Measurements from ENCODE around the gene TMEM209. TPM values are rescaled to one million over a fixed set of nuclear protein-coding genes. Genes with fewer than 3 reads are reported as not detected.
"Not testable (repeated sequence)": the region's sequence is repeated elsewhere in the genome, so short reads cannot be mapped to it uniquely, and the experiment has no call there.

Gene TMEM209
- 9.2 TPM for total RNA-seq
- long read RNA-seq, partial matches to known transcripts = 1 of 4 reads
- long read RNA-seq, other reads (novel, unspliced or antisense) = 1 of 4 reads

DNA sequence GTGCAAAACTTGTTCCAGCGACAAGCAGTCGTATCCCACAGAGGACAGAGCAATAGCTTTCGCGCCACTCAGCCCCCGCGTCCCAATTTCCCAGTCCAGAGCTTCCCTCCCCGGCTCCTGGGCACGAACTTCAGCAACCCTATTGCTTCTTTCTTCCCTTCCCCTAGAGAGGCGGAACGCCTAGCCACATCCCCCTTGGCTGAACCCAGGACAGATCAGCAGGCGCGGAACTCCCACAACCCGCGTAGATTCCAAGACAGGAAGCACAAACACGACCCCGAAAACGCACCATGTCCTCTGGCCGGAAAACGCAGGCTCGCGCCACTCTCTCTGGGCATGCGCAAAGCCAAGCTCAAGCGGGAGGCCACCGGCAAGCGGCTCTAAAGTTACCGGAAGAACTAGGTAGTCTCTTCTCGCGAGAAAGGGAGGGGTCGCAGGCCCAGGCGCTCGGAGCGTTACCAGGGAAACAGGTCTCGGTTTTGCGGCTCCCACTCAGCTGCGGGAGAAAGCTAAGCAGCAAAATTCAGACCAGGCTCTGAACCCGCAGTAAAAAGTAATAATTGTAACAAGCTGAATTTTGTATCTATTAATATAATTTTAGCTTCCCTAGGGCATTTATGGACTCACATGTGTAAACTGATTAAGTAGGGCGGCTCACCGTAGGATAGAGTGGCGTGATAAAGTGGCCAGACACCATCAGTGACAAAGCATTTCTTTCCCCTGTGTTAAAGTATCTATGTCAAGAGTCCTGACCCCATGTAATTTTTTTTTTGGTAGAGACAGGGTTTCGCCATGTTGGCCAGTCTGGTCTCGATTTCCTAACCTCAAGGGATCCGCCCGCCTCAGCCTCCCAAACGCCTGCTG, at the start of gene TMEM209:
TMEM209 (minus strand) TSS at position 323 of the 864 bp plus-strand sequence; CDS start at position 292, 31 bp downstream.
- ATAC-seq = peak; percentile 100
- peak; percentile 95 for DNase-seq
- intact Hi-C loops (cut with micrococcal nuclease) = no loop called here

DNA sequence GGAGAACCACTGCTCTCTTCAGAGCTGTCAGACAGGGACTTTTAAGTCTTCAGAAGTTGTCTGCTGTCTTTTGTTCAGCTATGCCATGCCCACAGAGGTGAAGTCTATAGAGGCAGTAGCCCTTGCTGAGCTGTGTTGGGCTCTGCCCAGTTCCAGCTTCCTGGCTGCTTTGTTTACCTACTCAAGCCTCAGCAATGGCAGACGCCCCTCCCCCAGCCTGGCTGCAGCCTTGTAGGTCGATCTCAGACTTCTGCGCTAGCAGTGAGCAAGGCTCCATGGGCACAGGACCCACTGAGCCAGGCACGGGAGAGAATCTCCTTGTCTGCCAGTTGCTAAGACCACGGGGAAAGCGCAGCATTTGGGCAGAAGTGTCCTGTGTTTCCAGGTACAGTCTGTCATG, 49.3 kb upstream of the TMEM209 start:
- DNase-seq = no peak

DNA sequence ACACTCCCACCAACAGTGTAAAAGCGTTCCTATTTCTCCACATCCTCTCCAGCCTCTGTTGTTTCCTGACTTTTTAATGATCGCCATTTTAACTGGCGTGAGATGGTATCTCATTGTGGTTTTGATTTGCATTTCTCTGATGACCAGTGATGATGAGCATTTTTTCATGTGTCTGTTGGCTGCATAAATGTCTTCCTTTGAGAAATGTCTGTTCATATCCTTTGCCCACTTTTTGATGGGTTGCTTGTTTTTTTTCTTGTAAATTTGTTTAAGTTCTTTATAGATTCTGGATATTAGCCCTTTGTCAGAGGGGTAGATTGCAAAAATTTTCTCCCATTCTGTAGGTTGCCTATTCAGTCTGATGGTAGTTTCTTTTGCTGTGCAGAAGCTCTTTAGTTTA, 44.4 kb upstream of the TMEM209 start:
- ATAC-seq; DNase-seq; intact Hi-C loops (cut with micrococcal nuclease): not testable (repeated sequence)

More for the DNA sequence above, 49.3 kb upstream of the TMEM209 start:
- intact Hi-C loops (cut with micrococcal nuclease) = no loop called here
- no peak for ATAC-seq

DNA sequence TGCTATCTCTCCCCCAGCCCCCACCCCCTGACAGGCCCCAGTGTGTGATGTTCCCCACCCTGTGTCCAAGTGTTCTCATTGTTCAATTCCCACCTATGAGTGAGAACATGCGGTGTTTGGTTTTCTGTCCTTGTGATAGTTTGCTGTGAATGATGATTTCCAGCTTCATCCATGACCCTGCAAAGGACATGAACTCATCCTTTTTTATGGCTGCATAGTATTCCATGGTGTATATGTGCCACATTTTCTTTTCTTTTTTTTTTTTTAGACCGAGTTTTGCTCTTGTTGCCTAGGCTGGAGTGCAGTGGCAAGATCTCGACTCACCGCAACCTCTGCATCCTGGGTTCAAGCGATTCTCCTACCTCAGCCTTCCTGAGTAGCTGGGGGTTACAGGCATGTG, 43.6 kb upstream of the TMEM209 start:
- ATAC-seq; DNase-seq; intact Hi-C loops (cut with micrococcal nuclease): not testable (repeated sequence)

DNA sequence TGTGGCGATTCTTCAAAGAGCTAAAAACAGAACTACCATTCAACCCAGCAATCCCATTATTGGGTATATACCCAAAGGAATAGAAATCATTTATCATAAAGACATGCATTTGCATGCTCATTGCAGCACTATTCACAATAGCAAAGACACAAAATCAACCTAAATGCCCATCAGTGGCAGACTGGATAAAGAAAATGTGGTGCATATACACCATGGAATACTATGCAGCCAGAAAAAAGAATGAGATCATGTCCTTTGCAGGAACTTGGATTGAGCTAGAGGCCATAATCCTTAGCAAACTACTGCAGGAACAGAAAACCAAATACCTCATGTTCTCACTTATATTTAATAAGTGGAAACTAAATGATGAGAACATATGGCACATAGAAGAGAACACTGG, 41.3 kb upstream of the TMEM209 start:
- intact Hi-C loops (cut with micrococcal nuclease); DNase-seq; ATAC-seq: not testable (repeated sequence)

DNA sequence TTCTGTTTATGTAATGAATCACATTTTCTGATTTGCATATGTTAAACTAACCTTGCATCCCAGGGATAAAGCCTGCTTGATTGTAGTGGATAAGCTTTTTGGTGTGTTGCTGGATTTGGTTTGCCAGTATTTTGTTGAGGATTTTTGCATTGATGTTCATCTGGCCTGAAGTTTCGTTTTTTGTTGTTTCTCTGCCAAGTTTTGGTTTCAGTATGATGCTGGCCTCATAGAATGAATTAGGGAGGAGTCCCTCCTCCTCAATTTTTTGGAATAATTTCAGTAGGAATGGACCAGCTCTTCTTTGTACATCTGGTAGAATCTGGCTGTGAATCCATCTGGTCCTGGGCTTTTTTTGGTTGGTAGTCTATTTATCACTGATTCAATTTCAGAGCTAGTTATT, 38.3 kb upstream of the TMEM209 start:
- DNase-seq; ATAC-seq; intact Hi-C loops (cut with micrococcal nuclease): not testable (repeated sequence)

DNA sequence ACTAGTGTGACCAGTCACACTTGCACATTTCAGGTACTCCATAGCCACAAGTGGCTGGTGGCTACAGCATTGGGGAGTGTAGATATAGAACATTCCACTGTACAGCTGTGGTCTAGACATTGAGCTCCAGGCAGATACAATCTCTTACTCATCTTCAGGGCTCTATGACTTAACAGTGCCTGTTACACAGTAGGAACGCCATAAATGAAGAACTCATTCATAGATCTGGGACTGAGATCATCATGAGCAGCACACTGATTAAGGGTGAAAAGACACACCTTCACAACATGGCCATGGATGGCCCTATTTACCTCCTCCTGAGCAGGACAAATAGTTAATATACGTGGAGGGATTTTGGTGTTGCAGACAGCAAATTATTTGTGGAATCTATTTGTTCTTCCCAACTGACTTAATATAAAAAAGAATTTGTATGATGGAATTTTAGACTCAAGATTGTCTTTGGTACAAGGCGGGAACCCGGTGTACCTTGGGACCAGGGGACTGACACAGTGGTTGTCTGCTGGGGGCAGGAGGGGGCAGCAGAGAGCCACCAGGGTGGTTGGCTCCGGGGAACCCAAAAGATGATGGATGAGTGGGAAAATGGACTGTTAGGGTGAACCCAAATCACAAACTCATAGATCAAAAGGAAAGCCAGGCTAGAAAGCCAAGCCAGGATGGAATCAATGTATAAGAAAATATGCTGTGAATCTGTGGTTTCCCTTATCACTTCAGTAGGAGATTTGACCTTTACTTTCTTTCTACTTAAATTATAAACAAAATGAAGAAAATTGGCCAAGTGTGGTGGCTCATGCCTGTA, 37.2 kb upstream of the TMEM209 start:
- ATAC-seq (peak; percentile 70), DNase-seq (peak; percentile 68)
- intact Hi-C loops (cut with micrococcal nuclease) = no loop called here

DNA sequence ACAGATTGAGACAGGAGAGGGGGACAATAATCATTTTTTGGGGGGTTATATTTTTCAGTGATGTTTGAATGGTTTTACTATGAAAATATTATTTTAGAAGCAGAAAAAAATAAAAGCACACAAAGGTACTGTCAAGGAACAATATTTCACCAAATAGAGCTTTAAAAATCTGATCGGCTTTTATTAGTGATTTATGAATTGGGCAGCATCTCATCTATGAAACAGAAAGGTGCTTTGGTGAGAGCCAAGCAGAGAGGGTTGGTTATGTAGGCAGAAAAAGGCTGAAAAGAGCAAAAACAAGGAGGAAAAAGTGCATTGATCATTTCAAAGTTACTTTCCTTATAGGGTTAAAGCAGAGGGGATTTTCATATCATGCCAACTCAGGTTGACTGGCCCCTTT, 35.0 kb upstream of the TMEM209 start:
- DNase-seq (no peak), ATAC-seq (no peak)
- intact Hi-C loops (cut with micrococcal nuclease) = no loop called here

DNA sequence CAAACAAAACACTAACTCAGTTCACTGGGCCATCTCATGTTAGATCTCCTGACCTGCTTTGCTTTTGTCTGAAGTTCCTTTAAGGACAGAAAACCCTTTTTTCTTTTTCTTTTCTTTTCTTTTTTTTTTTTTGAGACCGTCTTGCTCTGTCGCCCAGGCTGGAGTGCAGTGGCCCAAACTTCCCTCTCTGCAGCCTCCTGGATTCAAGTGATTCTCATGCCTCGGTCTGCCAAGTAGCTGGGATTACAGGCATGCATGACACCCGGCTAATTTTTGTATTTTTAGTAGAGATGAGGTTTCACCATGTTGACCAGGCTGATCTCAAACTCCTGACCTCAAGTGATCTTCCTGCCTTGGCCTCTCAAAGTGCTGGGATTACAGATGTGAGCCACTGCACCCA, 31.2 kb upstream of the TMEM209 start:
- intact Hi-C loops (cut with micrococcal nuclease); ATAC-seq; DNase-seq: not testable (repeated sequence)

DNA sequence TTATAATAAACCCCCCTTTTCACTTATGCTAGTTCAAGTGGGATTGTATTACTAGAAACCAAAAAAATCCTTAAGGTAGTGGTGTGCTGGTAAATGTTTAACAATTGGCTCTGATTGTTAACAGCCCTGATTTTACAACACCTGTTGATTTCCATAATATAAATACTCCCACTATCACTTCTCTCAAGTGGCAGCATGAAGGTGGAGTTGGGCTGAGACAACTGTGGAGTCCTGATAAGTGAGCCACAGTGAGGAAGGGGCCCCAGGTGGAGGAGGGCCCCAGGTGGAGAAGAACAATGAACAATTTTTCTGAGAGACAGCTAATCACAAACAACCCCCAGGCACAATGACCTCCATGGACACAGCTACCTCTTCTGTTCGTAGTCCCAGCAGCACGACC, 28.9 kb upstream of the TMEM209 start:
- intact Hi-C loops (cut with micrococcal nuclease) = no loop called here
- DNase-seq = no peak
- ATAC-seq = no peak

DNA sequence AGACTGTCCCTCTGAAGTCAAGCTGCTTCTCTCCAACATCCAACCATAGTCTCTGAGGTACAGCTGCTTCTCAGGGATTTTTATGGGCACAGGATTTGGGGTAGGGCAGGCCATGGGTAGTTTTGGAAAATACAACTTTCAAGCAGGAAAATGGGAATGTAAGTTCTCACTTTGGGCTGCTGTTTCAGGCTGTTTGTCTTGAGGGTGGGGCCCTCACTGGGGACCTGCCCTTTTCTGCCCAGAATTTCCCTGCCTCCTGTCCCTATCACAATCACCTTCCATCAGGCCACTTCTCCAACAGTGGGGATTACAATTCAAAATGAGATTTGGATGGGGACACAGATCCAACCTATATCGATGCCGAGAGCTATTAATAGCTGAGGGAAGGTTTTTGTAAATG, 27.0 kb upstream of the TMEM209 start:
- DNase-seq (no peak), ATAC-seq (no peak)
- intact Hi-C loops (cut with micrococcal nuclease) = no loop called here

DNA sequence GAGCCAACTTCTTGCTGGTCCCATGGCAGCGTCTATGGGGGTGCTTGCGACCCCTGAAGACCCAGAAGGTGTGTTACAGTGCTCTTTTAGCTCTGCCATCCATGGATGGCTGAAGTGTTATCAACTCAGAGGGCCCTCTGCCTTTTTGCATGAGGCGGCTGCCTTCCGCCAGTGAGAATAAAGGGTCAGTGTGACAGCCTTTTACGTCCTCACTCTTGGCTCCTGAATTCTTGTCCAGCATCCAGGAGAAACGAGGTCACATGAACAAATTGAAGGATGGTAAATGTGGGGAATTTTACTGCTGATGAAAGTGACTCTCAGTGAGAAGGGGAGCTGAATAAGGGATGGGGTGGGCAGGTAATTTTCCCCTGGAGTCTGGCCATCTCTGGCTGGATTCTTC, 26.6 kb upstream of the TMEM209 start:
- DNase-seq (no peak), ATAC-seq (no peak)
- intact Hi-C loops (cut with micrococcal nuclease) = no loop called here

DNA sequence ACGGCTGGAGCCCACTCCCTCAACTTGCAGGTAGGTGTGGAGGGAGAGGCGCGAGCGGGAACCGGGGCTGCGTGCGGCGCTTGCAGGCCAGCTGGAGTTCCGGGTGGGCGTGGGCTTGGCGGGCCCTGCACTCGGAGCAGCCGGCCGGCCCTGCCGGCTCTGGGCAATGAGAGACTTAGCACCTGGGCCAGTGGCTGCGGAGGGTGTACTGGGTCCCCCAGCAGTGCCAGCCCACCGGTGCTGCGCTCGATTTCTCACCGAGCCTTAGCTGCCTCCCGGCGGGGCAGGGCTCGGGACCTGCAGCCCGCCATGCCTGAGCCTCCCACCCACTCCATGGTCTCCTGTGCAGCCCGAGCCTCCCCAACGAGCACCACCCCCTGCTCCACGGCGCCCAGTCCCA, 24.8 kb upstream of the TMEM209 start:
- ATAC-seq; intact Hi-C loops (cut with micrococcal nuclease); DNase-seq: not testable (repeated sequence)

DNA sequence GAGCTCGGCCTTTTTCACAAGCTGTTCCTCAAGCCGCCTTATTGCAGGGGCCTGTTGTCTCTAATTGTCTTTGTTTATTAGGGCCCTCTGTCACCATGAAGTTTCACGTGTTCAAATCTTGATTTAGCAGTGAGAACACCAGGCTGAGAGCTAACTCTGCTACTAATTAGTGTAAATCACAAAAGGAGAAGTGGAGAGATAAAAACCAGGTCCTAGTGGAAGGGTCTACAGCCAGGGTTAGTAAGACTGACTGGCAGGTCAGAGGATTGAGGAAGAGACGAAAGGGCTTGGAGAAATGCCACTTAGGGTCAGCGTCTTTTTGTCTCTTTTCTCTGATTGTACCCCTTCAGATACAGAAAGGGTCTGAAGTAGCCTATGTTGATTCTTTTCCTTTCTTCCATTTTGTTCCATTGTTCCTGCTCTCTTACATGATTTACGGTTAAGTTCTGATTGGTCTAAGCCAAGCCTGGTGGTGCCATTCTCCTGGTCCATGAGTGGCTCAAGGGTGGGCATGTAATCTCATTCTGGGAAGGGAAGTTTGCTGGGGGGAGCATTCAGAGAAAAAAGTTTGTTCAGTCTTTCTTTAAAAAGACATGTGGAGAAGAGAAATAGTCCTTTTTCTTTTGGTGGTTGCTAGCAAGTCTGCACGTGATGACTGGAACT, 23.8 kb upstream of the TMEM209 start:
- ATAC-seq = no peak
- no peak for DNase-seq
- intact Hi-C loops (cut with micrococcal nuclease) = no loop called here

DNA sequence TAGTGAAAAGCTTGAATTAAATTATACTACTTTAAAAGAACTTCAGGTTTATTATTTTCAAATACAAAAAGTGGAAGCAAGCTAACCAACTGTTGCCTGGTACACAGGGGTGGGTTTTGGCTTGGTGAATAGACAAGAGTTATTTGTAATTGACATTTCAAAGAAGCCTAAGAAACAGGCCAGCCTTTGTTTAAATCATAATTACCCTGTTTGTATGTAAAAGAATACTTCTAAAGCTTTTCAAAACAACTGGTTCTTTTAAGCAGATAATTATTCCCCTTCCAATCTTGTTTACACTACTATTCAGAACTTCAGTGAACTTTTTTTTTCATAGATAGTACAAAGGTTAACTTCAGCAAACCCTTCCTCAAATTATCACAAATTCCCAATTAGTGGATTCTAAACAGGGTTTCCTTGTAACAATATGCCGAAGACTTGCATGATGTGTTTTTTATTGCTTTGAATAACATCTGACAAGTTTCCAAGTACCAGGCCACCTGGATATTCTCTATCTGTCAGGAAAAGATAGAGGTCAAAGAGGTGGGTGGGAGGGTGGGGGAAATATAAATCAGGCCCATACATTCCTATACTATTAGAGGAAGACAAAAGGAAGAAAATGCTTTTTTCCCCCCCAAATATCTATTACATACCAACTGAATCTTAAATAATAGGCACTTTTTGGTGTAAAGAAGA, 22.8 kb upstream of the TMEM209 start:
- intact Hi-C loops (cut with micrococcal nuclease) = no loop called here
- DNase-seq (no peak), ATAC-seq (peak; percentile 26)

DNA sequence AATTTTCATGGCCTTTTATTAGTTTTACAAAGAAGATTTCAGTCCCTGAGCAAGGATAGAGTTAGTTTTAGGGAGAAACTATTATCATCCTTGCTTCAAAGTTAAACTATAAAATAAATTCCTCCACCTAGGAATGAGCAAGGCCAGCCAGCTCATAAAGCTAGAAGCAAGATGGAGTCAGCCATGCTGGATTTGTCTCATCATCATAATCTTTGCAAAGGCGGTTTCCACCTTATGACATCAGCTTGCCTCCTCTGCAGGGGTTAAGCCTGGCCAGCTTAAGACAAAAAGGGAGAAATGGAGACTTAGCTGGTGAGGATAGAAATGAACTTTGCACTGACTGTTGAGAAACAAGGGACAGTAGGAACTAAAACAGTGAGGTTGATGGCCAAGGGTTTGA, 21.1 kb upstream of the TMEM209 start:
- DNase-seq (no peak), ATAC-seq (no peak)
- intact Hi-C loops (cut with micrococcal nuclease) = no loop called here

DNA sequence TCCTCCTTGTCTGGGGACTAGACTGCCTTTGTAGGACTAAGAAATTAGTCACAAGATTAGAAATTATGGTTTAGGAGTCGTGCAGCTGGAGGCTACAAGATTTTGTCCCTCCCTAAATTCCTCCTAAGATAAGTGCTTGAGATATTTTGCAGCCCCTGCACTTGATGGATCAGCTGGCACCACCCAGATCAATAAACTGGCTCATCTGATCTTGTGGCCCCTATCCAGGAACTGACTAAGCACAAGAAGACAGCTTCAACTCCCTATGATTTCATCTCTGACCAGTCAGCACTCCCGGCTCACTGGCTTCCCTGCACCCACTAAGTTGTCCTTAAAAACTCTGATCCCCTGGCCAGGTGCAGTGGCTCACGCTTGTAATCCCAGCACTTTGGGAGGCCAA, 19.7 kb upstream of the TMEM209 start:
- intact Hi-C loops (cut with micrococcal nuclease); ATAC-seq; DNase-seq: not testable (repeated sequence)

DNA sequence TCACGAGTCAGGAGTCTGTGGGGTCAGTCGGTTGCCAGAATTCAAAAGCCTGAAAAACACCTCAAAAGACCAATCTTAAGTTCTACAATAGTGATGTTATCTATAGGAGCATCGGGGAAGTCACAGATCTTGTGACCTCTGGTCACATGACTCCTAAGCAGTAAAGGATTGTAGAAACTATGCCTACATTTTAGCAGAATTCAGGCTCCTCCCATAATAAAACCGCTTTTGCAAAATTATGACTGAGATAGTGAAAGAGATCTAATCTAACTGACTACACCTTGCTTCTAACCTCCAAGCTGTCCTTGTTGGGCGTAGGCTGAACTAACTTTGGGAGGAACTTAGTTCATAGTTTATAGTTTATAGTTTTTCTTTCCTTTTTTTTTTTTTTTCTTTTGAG, 19.0 kb upstream of the TMEM209 start:
- DNase-seq = no peak
- ATAC-seq = no peak
- intact Hi-C loops (cut with micrococcal nuclease) = no loop called here

DNA sequence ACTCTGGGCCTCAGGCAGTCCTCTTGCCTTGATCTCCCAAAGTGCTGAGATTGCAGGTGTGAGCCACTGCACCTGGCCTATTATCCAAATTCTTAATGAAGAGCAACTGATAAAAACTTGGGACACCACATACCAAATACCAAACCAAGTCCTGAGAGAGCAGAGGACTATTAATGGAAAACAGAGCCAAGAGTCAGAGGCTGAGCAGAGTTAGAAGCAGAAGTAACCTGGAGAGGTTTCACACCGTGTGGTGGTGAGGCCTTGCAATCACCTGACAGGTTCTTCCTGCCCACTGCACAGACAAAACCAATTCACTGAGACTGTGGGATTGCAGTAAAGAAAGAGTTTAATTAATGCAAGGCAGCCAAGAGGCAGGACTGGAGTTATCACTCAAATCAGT, 18.4 kb upstream of the TMEM209 start:
- intact Hi-C loops (cut with micrococcal nuclease) = no loop called here
- ATAC-seq = no peak
- DNase-seq = no peak
